ENCODE measurements around the gene SLC12A4.
"Not testable (repeated sequence)": the region's sequence is repeated elsewhere in the genome, so short reads cannot be mapped to it uniquely, and the experiment has no call there.

Gene SLC12A4

DNA sequence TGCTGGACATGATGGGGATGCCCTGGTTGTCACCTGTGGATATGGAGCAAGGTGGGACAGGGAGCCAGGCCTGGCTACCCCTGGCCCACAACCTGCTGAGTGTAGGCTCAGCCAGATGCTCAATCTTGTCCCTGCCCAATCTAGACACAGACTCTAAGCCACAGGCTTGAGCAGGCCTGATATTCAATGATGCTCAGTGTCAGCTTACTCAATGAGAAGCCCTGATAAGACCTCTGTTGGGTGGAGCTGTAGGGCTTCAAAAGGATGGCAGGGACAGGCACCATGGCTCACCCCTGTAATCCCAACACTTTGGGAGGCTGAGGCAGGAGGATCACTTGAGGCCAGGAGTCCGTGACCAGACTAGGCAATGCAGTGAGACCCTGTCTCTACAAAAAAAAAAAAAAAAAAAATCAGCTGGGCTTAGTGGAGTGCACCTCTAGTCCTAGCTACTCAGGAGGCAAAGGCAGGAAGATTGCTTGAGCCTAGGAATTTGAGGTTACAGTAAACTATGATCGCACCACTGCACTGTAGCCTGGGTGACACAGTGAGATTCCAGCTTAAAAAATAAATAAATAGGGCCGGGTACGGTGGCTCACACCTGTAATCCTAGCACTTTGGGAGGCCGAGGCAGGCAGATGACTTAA is 27.9 kb downstream of the SLC12A4 start:
- DNase-seq, result no peak

DNA sequence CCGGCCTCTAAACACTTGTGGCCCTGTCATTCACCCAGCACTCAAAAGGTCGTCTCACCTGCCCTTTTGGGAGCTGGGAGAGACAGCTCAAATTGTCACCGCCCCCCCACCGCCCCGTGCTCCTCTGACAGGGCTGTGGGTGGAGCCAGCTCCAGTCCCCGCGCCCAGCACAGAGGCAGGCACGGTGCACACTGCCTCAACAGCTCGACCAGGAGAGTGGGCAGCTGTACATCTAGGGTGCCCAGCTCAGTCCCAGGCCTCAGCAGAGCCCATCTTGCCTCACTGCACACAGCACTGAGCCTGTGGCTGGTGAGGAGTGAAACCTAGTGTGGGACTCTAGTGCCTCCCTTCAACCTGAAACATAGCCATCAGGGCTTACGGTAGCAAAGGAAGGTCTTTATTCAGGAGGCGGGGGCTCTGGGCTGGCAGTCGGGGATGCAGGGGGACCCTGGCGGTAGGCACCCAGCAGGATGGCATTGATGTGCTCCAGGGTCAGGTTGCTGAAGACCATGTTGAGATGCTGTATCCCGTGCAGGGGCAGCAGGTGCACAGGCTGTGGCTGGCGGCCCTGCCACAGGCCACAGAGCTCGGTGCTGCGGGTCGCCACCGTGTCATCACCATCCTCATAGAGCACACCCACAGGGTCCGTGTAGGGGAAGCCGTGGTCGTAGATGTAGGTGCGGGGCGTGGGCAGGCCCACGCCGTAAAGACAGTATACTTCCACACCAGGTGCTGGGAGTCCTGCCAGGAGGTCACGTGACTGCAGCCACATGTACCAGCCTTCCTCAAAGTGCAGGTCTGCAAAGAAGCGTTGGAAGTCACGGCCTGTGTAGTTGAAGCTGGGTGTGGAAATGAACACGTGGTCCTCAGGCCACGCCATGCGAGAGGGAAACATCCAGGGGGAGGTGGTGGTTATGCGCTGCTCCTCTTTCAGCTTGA is 28.7 kb downstream of the SLC12A4 start:
- DNase-seq, result no peak

DNA sequence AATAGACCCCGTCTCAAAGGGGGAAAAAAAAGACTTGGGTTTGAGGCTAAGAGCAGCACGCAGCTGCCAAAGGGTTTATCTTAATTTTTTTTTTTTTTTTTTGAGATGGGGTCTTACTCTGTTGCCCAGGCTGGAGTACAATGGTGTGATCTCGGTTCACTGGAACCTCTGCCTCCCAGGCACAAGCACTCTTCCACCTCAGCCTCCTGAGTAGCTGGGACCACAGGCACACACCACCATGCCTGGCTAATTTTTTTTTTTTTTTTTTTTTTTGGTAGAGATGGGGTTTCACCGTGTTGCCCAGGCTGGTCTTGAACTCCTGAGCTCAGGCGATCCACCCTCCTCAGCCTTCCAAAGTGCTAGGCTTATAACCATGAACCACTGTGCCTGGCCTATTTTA is 30.7 kb downstream of the SLC12A4 start:
- DNase-seq, result not testable (repeated sequence)

DNA sequence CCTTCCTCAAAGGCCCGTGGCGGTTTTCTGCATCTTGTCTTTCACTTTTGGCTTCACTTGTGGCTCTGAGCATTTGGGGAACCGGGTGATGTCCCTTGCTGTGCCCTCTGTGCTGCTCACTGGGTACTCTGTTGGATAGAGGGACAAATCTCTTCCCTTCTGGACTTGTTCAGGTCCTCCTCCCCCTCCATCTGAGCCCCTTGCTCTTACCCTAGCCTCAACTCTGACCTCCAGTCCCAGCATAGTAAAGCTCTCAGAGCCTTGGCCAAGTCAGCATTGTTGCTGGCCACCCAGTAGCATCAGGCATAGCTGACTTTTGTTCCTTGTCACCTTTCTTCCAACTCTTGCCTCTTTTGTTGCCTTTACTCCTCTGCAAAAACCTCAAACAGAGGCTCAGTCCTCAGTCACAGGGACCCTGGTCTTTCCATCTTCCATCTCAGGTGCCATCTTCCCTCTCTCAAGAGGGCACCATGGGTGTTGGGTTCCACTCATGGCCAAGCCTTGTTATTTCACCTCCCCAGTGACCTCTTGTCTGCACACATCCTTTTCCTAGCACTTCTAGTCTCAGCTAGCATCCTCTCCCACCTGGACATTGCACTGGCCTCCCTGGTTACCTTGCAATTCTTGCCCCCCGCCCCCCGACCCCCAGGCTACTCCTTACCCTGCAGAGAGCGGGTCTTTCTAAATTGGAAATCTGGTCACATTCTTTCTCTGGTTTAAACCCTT is 31.4 kb downstream of the SLC12A4 start:
- DNase-seq, result no peak

DNA sequence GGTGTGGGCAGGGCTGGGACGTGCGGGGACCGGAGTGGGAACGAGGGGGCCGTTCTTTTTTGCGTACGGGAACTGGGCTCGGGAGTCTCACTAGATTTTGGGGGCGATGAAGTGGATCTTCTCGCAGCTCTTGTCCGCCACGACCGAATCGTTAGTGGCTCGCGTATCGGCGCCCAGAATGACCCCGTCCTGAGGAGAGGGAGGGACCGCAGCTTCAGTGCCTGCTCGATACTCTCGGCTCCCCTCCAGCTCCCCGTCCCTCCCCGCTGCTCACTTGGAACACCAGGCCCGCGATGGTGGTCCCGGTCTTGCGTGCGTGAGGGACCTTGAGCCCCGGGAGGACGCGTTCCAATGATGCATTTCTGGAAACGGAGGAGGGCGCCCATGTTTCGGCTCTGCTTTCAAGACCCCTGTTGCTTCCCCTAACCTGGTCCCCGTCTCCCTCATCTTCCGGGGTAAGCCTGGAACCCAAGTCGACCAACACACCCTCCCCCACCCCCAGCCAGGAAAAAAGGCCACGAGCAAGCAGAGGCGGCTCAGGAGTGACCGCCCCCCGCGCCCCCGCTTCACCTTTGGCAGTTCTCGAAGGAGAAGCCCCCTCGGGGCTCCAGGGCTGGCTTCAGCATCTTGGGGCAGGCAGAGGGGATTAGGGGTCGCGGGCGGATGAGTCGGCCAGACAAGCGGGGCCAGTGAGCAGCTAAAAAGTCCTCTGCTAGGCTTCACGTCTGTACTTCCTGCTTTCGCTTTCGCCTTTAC is 32.1 kb downstream of the SLC12A4 start, which contains the start of gene PSMB10:
PSMB10 (minus strand) TSS at position 727 of the 756 bp plus-strand sequence; CDS start at position 626, 101 bp downstream.
- peak; percentile 41 for DNase-seq

DNA sequence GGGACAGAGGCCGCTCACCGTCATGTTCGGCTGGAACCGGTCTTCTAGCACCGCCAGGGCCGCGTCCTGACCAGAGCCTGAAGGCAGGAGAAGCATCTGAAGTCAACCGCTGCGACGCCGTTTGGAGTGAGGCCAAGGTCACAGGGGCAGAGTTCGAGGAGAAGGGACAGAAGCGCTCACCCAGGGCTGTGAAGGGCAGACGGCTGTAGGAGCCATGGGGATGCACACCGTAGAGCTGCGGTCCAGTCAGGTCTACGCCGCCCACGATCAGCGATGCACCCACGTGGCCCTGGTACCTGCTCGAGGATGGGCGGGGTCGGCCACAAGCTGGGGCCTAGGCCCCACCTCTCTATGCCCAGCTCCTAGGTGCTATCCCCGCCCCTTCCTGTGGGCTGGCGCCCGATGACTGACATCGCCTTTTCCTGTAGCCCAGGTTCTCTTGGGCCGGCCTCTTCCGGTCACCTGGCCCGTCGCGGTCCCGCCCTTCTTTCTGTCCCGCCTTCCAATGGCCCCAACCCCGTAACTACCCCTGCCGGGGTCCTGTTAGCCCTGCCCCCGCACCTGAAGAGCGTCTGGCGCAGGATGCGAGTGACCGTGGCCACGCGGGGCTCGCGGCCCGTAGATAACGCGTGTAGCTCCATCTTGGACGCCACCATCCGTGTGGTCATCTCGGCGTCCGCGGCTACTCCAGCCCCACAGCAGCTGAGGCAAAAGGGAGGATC is 32.9 kb downstream of the SLC12A4 start:
- DNase-seq, result peak; percentile 91

DNA sequence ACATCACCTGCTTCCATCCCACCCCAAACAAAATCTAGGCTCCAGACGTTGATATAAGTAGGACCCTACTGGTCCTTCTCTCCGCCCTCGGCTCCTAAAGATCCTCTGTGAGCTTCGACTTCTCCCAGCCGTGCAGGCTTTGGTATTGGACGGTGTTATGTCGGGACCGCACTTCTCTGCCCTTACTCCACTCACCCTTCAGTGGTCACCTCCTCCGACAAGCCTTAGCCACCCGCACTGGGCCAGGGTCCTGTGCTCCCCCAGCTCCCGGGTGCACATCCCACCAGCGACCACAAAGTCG is 33.4 kb downstream of the SLC12A4 start:
- DNase-seq, result no peak

DNA sequence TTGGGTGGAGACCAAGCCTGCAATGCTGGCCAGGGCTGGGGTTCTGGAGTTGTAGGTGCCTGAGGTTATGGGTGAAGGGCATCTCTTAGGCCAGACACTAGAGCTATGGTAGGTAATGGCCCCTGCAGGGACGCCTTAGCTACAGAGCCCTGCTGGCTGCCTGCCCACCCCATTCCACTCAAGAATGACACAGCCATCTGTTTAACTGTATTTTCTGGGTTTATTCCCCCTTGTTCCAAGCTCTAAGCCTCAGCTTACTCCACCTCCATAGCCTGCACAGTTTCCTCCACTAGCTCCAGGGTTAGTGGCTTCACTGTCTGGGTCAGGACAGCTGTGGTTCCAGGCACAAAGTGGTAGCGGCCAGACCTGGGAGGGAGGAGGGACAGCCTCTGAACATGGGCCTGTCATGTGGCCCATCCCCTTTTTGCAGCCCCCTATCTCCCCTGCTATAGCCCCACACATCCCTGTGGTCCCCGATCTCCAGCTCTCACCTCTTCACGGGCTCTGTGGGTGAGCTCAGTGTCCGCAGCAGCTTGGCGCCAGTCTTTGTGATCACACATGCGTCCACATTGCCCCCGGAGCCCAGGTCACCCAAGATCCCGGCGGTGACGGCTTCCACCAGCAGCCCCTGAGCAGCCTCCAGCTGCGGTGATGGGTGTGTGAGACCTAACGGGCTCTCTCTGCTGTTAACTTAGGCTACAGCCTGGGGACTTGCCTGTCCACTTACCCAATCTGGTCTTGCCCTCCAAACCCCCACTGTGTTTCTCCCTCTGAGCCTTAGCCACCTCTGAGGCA is 33.9 kb downstream of the SLC12A4 start:
- DNase-seq, result no peak

DNA sequence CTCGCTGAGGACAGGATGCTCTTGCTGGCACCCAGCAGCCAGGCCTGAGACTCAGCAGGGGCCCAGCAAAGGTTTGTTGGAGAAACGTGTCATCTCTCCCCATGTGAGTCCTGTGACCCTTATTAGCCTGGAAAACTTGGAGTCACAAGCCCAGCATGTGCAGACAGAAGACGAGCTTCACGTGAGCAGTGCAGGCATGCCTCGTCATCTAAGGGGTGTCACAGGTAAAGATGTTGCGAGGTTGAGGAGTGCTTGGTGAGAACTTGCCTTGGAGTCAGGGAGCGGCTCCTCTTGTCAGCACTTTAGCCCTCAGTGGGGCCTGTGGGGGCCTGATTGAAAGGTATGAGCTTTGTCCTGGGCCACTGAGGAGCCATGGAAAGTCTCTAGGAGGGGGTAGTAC is 34.6 kb downstream of the SLC12A4 start:
- no peak for DNase-seq

DNA sequence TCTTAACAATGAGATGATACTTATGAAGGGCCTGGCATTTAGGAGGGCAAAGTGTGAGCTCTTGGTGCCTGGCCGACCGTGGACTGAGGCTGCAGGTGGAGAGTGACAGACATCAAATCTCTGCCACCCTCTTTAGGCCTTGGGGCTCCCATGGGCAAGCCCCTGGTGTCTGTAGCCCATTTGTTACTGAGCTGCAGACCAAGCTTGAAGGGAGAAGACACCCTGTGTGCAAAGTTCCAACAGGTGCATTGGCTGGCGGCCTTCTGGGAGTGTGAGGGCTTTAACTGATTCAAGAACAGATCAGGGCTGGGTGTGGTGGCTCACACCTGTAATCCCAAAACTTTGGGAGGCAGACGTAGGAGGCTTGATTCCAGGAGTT is 36.0 kb downstream of the SLC12A4 start:
- DNase-seq, result no peak

DNA sequence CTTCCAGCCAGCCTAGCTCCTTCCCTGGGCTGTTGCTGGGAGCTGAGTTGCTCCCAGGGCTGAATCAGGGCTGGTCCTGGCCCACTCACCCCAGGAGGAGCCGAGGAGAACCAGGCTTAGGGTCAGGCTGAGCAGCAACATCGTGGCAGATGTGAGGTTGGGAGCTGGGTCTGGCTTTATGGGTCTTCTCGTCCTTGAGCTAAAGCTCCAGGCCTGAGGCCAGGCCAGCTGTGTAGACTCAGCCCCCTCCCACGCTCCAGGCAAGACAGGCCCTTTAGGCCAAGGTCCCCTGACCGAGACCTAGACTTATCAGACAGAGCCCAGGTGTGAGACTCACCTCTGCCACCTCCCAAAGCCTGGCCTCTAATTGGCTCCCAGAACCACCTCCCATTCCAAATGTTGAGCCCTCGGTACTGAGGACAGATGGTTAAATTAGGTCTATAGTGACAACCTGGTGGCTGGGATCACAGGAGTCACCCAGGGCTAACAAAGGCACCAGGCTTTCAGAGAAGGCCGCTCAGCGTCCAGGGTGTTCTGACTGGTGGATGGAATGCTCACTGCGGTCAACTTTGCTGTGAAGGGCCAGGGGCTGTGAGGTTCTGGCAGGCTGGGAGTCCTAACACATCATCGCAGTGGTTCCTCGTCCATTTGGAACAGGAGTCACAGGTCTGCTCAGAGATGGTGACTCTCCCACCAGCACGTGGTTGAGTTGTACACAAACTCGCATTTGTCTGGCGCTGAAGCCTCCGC is 36.5 kb downstream of the SLC12A4 start, which contains the start of gene CTRL:
CTRL (minus strand) TSS at position 151 of the 750 bp plus-strand sequence; CDS start at position 141, 10 bp downstream.
- DNase-seq, result no peak

DNA sequence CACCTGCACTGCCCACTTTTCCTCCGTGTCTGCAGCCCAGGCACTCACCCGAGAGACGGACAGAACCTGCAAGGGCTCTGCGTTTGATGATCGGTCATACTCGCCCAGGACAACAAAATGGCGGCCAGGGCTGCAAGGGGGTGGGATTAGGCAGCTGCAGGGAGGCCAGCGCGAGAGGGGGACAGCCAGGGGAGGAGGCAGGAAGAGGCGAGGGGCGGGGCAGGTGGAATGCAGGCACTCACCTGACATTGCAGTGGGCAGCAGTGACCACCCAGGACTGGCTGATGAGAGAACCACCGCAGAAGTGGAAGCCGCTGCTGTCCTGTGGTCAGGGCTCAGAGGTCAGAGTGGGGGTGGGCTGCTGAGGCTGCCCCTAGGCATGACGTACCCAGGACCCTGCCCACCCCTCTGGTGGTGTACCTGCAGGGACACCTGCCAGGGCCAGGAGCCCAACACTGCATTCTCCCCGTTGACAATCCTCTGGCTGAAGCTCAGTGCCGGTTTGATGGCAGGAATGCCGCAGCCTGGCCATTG is 37.7 kb downstream of the SLC12A4 start:
- DNase-seq, result no peak

DNA sequence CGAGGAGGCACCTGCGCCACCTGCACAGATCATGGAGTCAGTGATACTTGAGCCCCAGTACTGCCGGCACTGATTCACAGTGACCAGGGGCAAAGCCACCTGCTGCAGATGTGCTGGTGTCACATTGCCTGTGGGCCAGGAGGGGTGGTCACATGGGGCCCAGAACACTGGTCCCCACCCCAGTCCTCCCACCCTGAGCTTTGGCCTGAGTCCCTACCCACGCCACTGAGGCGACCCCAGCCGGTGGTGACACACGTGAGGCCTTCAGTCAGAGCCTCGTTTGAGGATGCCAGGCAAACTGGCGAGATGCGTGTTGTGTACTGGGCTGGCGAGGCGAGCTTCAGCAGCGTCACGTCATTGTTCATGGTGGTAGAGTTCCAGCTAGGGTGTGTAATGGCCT is 38.2 kb downstream of the SLC12A4 start:
- DNase-seq, result no peak

DNA sequence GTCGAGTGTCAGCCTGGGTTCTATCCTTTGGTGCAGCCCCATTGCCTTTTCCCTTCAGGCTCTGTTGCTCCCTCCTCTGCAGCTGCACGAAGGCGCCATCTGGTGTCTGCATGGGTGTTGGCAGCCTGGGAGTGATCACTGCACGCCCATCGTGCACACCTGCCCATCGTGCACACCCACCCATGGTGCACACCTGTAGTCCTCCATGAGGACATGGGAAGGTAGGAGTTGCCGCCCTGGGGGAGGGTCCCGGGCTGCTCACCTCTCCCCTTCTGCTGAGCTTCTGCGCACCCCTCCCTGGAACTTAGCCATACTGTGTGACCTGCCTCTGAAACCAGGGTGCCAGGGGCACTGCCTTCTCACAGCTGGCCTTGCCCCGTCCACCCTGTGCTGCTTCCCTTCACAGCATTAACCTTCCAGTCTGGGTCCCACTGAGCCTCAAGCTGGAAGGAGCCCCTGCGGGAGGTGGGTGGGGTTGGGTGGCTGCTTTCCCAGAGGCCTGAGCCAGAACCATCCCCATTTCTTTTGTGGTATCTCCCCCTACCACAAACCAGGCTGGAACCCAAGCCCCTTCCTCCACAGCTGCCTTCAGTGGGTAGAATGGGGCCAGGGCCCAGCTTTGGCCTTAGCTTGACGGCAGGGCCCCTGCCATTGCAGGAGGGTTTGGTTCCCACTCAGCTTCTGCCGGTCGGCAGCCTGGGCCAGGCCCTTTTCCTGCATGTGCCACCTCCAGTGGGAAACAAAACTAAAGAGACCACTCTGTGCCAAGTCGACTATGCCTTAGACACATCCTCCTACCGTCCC is 39.7 kb downstream of the SLC12A4 start:
- DNase-seq, result peak; percentile 21

DNA sequence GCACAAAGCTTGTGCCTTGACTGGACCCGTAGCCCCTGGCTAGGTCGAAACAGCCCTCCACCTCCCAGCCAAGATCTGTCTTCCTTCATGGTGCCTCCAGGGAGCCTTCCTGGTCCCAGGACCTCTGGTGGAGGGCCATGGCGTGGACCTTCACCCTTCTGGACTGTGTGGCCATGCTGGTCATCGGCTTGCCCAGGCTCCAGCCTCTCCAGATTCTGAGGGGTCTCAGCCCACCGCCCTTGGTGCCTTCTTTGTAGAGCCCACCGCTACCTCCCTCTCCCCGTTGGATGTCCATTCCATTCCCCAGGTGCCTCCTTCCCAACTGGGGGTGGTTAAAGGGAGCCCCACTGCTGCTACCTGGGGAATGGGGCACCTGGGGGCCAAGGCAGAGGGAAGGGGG is 40.3 kb downstream of the SLC12A4 start:
- no peak for DNase-seq

DNA sequence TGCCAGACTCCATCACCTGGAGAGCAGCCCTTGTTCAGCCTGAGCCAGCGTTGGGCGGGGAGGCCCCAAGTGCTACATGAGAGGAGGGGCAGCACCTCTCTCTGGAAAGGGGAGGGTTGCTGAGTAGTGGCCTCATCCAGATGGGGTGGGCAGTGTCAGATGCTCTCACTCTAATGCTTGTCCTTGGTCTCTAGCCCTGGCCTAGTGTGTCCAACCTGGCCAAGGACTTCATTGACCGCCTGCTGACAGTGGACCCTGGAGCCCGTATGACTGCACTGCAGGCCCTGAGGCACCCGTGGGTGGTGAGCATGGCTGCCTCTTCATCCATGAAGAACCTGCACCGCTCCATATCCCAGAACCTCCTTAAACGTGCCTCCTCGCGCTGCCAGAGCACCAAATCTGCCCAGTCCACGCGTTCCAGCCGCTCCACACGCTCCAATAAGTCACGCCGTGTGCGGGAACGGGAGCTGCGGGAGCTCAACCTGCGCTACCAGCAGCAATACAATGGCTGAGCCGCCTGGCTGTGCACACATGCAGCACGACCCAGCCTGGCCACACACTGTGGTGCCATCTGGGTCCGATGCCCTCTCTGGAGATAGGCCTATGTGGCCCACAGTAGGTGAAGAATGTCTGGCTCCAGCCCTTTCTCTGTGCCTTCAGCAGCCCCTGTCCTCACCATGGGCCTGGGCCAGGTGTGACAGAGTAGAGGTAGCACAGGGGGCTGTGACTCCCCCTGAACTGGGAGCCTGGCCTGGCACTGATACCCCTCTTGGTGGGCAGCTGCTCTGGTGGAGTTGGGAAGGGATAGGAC is 41.1 kb downstream of the SLC12A4 start:
- no peak for DNase-seq

DNA sequence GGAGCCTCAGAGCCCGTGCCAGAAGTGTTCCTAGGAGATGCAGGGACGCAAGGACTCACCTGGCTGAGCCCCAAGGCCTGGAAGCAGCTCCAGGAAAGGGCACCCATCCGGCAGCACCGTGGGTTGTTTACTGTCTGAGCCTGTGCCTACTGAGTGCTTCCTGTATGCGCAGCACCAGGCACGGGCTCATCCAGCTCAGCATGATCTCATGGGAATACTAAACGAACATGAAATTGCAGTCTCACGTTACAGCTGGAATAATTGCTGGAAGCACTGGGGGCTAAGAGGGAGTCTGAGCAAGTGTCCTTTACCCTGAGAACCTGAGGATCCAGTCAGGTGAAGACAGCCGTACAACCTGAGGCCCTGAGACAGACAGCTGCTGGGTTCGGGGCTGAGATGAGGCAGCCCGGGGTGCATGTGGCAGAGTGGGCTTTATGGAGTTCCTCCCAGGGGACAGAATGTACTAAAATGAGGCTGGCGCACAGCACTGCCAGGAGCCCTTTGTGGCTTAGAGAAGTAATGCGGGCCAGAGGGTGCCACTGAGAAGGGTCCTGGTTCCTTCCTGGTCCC is 42.2 kb downstream of the SLC12A4 start:
- DNase-seq, result no peak

All from NCI-H226 (cell line).